Colonic mucosa (tissue), 4 donors: Measurements from ENCODE around the gene SEC23A. TPM values are rescaled to one million over a fixed set of nuclear protein-coding genes. Genes with fewer than 3 reads are reported as not detected.

Experiments used
- DNase-seq: peaks from one replicate; pipeline ENCODE4 v3.0.0-alpha.2; 2020
- H3K27ac ChIP-seq: fragments of 200-600 bp; one replicate; pipeline ENCODE4 v1.8.0; 2021
- H3K27me3 ChIP-seq: fragments of 200-600 bp; one replicate; pipeline ENCODE4 v1.8.0; 2021
- H3K36me3 ChIP-seq: fragments of 200-600 bp; one replicate; pipeline ENCODE4 v1.8.0; 2021
- H3K4me1 ChIP-seq: fragments of 200-600 bp; one replicate; pipeline ENCODE4 v1.8.0; 2021; ENCODE audit warnings: mild to moderate bottlenecking
- H3K4me3 ChIP-seq: fragments of 200-600 bp; one replicate; pipeline ENCODE4 v1.8.0; 2021
- H3K9ac ChIP-seq, 2 donors: one replicate each; pipeline ENCODE4 v1.7.0; 2013; ENCODE audit warnings: control low read depth in 2 of 2, low read depth in 2 of 2, low read length in 2 of 2
- H3K9me3 ChIP-seq: fragments of 200-600 bp; one replicate; pipeline ENCODE4 v1.8.0; 2021
- intact Hi-C: fragments of 100-400 bp; cut with DNase I; formaldehyde crosslinking; loops from one replicate; pipeline ENCODE4 v1.14.1; 2022
- total RNA-seq, 2 donors: library from RNA; stranded (reverse); fragmentation: NEBNext Ultra II Directional in 1 of 2; extraction: Animal tissue kit (Norgen Biotek cat#: 25700) in 1 of 2; gene quantifications; one replicate each; pipeline ENCODE4 v1.2.1, GENCODE V29; 2021
- TF ChIP-seq, protein P1 (sequence below): fragments of 200-600 bp; IDR thresholded peaks from one replicate; pipeline ENCODE4 v1.8.0; 2022; ENCODE audit warnings: antibody characterized with exemption, mild to moderate bottlenecking
- donor health status: healthy.
- donor health status: DM: no; HTN: no; CAD: no.
- donor health status: DM: no; HTN: no; CAD: no.

SEC23A gene
- total RNA-seq, 2 donors from 2014 or later = 66.6 to 132 TPM

DNA sequence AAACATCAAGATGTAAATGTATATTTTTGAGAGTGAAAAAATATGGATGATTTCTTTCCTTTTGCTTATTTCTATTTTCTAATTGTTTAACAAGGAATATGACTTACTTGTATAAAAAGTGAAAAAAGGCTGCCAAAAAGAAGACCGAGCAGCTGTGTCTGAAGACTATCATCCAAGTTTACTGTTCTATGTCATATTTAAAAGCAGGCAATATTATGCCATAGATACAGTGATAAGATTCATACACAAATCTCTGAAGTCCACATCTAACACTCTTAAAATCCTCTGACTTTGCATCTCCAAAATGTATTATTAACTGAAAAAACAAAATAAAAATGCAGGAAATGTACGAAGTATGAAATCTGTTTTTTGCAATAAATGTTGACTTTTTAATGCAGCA lies 109.1 kb downstream of the SEC23A start:
- TF ChIP-seq, protein P1, sequence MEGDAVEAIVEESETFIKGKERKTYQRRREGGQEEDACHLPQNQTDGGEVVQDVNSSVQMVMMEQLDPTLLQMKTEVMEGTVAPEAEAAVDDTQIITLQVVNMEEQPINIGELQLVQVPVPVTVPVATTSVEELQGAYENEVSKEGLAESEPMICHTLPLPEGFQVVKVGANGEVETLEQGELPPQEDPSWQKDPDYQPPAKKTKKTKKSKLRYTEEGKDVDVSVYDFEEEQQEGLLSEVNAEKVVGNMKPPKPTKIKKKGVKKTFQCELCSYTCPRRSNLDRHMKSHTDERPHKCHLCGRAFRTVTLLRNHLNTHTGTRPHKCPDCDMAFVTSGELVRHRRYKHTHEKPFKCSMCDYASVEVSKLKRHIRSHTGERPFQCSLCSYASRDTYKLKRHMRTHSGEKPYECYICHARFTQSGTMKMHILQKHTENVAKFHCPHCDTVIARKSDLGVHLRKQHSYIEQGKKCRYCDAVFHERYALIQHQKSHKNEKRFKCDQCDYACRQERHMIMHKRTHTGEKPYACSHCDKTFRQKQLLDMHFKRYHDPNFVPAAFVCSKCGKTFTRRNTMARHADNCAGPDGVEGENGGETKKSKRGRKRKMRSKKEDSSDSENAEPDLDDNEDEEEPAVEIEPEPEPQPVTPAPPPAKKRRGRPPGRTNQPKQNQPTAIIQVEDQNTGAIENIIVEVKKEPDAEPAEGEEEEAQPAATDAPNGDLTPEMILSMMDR = no peak
- intact Hi-C loops = no loop called here

GRCh38 chr14:38992067-38992844 lies 110.8 kb downstream of the SEC23A start:
- Histone ChIP-seq H3K27me3 (no peaks in the 10 kb centered on the region), H3K4me3 (no peak overlapping the region), H3K4me1 (no peaks in the 10 kb centered on the region), H3K36me3 (no peaks in the 10 kb centered on the region), H3K9me3 (no peaks in the 10 kb centered on the region), H3K27ac (no peak overlapping the region), H3K9ac (no peak overlapping the region)
- intact Hi-C loops = no loop called here
- TF ChIP-seq, protein P1 = no peak
- no peak for DNase-seq

More for the DNA sequence above, 109.1 kb downstream of the SEC23A start:
- H3K27me3 ChIP-seq = no peaks in the 10 kb centered on the region
- H3K9ac ChIP-seq = no peak overlapping the region
- DNase-seq = no peak
- H3K4me1 ChIP-seq = no peaks in the 10 kb centered on the region
- H3K27ac ChIP-seq = no peak overlapping the region
- no peak overlapping the region for H3K4me3 ChIP-seq
- H3K9me3 ChIP-seq = no peaks in the 10 kb centered on the region
- H3K36me3 ChIP-seq = no peaks in the 10 kb centered on the region

DNA sequence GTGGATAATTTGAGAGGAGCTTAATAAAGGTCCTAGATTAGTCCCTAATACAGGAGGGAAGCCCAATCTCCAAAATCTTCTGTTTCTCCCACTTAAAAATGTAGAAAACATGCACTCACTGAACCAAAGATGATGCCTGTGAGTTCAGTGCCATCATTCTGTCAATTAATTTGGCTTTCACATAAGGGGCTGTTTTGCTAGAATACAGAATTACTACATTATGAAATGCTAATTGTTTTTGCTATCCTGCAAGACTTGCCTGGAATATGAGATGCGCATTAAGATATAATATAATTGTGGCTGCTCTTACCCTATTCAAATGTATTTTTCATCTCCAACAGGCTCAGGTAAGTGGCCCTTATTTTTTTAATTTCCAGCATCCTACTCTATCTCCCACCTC lies 111.7 kb downstream of the SEC23A start:
- no peaks in the 10 kb centered on the region for H3K27me3 ChIP-seq
- no peak overlapping the region for H3K9ac ChIP-seq
- H3K4me3 ChIP-seq = no peak overlapping the region
- no peaks in the 10 kb centered on the region for H3K36me3 ChIP-seq
- no peaks in the 10 kb centered on the region for H3K4me1 ChIP-seq
- no peaks in the 10 kb centered on the region for H3K9me3 ChIP-seq
- TF ChIP-seq, protein P1 = no peak
- no peak overlapping the region for H3K27ac ChIP-seq
- intact Hi-C loops = no loop called here
- DNase-seq = no peak

GRCh38 chr14:38989922-38990546 lies 113.0 kb downstream of the SEC23A start:
- H3K27ac ChIP-seq = no peak overlapping the region
- no peaks in the 10 kb centered on the region for H3K4me1 ChIP-seq
- no peak overlapping the region for H3K4me3 ChIP-seq
- DNase-seq = no peak
- intact Hi-C loops = no loop called here
- H3K36me3 ChIP-seq = no peaks in the 10 kb centered on the region
- no peaks in the 10 kb centered on the region for H3K9me3 ChIP-seq
- no peak overlapping the region for H3K9ac ChIP-seq
- TF ChIP-seq, protein P1 = no peak
- no peaks in the 10 kb centered on the region for H3K27me3 ChIP-seq

GRCh38 chr14:38987781-38988180 lies 115.3 kb downstream of the SEC23A start:
- TF ChIP-seq, protein P1 = no peak

More at GRCh38 chr14:38987781-38988180, 115.3 kb downstream of the SEC23A start:
- intact Hi-C loops = no loop called here
- Histone ChIP-seq H3K4me3 (no peak overlapping the region), H3K9me3 (no peaks in the 10 kb centered on the region), H3K36me3 (no peaks in the 10 kb centered on the region), H3K9ac (no peak overlapping the region), H3K27ac (no peak overlapping the region), H3K4me1 (no peaks in the 10 kb centered on the region), H3K27me3 (no peaks in the 10 kb centered on the region)
- no peak for DNase-seq
